H1 (cell line): ENCODE results near the gene ADD1. TPM values are rescaled to one million over a fixed set of nuclear protein-coding genes. Genes with fewer than 3 reads are reported as not detected.

Source experiments
- CTCF ChIA-PET: fragments of 300-600 bp; sonication (Branson Sonifier 250); formaldehyde crosslinking; loops from one replicate; lab custom pipeline; 2021; ENCODE audit not compliant: partially characterized antibody; lab: Charles Lee
- POLR2A ChIA-PET: fragments of 300-600 bp; sonication (Branson Sonifier 250); formaldehyde crosslinking; loops from one replicate; lab custom pipeline; 2021; ENCODE audit warnings: inconsistent platforms; ENCODE audit not compliant: partially characterized antibody; lab: Charles Lee
- DNase-seq, 2 experiments: peaks; one replicate each; pipeline versions ENCODE4 v3.0.0 to v3.0.0-alpha.2; 2010 to 2022; ENCODE audit warnings: low spot score in 2 of 2, low read depth in 1 of 2, mixed read lengths in 1 of 2
- FAIRE-seq: peaks from 2 replicates; lab custom pipeline; 2011; peaks lifted over from hg19 to GRCh38; lab: Jason Lieb, UNC
- H2AFZ ChIP-seq: 2 replicates; pipeline ENCODE4 v1.8.1; 2012; ENCODE audit warnings: low read length, inconsistent platforms
- H2AK5ac ChIP-seq: 2 replicates; pipeline ENCODE4 v1.6.1; 2013; ENCODE audit warnings: low read depth, low read length
- H2BK120ac ChIP-seq: replicated peaks from 2 replicates; pipeline ENCODE3; 2013; ENCODE audit warnings: low read depth, low read length, inconsistent platforms
- H2BK12ac ChIP-seq: 2 replicates; pipeline ENCODE4 v1.6.1; 2013; ENCODE audit warnings: low read depth, low read length
- H2BK15ac ChIP-seq: 2 replicates; pipeline ENCODE4 v1.6.1; 2013; ENCODE audit warnings: low read length
- H2BK20ac ChIP-seq: 2 replicates; pipeline ENCODE4 v1.6.1; 2013; ENCODE audit warnings: low read length
- H2BK5ac ChIP-seq: 2 replicates; pipeline ENCODE4 v1.6.1; 2013; ENCODE audit warnings: low read depth, low read length
- H3K14ac ChIP-seq: 2 replicates; pipeline ENCODE4 v1.6.1; 2013; ENCODE audit warnings: inconsistent platforms; ENCODE audit not compliant: insufficient read length
- H3K18ac ChIP-seq: 2 replicates; pipeline ENCODE4 v1.6.1; 2013; ENCODE audit warnings: low read length; ENCODE audit errors: extremely low read depth
- H3K23ac ChIP-seq: 2 replicates; pipeline ENCODE4 v1.6.1; 2013; ENCODE audit warnings: inconsistent platforms; ENCODE audit not compliant: insufficient read length
- H3K23me2 ChIP-seq: 2 replicates; pipeline ENCODE4 v1.6.1; 2013; ENCODE audit warnings: low read depth, low read length
- H3K27ac ChIP-seq: 2 replicates; pipeline ENCODE4 v1.6.1; 2011; ENCODE audit warnings: low read depth, low read length, inconsistent platforms
- H3K27me3 ChIP-seq, 4 experiments: replicated peaks in 1 of 4; 1 replicate in 1 of 4; 2 replicates in 3 of 4; pipeline versions ENCODE4 v1.6.1 to v1.8.1; 2011 to 2013; ENCODE audit warnings: low read length in 3 of 4, mild to moderate bottlenecking in 3 of 4, inconsistent platforms in 2 of 4, mixed read lengths in 2 of 4, moderate library complexity in 1 of 4; ENCODE audit not compliant: control insufficient read depth in 3 of 4, insufficient read depth in 3 of 4; ENCODE audit errors: extremely low read depth in 1 of 4
- H3K36me3 ChIP-seq, 4 experiments: 2 replicates each; pipeline versions ENCODE4 v1.6.1 to v1.8.1; 2011 to 2013; ENCODE audit warnings: mild to moderate bottlenecking in 4 of 4, low read length in 3 of 4, moderate library complexity in 2 of 4, control low read depth in 1 of 4, inconsistent platforms in 1 of 4; ENCODE audit not compliant: insufficient read depth in 4 of 4, control insufficient read depth in 2 of 4
- H3K4ac ChIP-seq: replicated peaks from 2 replicates; pipeline ENCODE3; 2013; ENCODE audit warnings: low read length, low read depth, mixed read lengths, inconsistent platforms; ENCODE audit not compliant: insufficient read length
- H3K4me1 ChIP-seq, 4 experiments: replicated peaks in 1 of 4; 1 replicate in 1 of 4; 2 replicates in 3 of 4; pipeline versions ENCODE4 v1.6.1 to v1.8.1; 2011 to 2013; ENCODE audit warnings: low read length in 3 of 4, inconsistent platforms in 2 of 4, mixed read lengths in 1 of 4; ENCODE audit not compliant: insufficient read depth in 4 of 4, control insufficient read depth in 3 of 4
- H3K4me2 ChIP-seq, 2 experiments: 2 replicates each; pipeline versions ENCODE4 v1.6.1 to v1.8.1; 2011 to 2013; ENCODE audit warnings: low read depth in 2 of 2, low read length in 2 of 2, control low read depth in 1 of 2, inconsistent platforms in 1 of 2, mild to moderate bottlenecking in 1 of 2; ENCODE audit not compliant: insufficient read depth in 1 of 2
- H3K4me3 ChIP-seq, 4 experiments: fragments of 200-600, 300-600 bp in 1 of 4; sonication (generic), shearing (Covaris generic), sonication (Bioruptor Twin) in 1 of 4; 2 replicates each; pipeline versions ENCODE4 v1.5.1 to v1.8.1; 2011 to 2016; ENCODE audit warnings: low read length in 4 of 4, low read depth in 3 of 4, control low read depth in 2 of 4, inconsistent platforms in 2 of 4, mild to moderate bottlenecking in 2 of 4, mixed read lengths in 1 of 4, moderate library complexity in 1 of 4; ENCODE audit not compliant: insufficient read depth in 2 of 4; ENCODE audit errors: extremely low read depth in 1 of 4
- H3K56ac ChIP-seq: replicated peaks from 2 replicates; pipeline ENCODE3; 2013; ENCODE audit warnings: low read depth, mild to moderate bottlenecking, mixed read lengths, low read length, inconsistent platforms; ENCODE audit not compliant: insufficient read length
- H3K79me1 ChIP-seq: 2 replicates; pipeline ENCODE4 v1.6.1; 2013; ENCODE audit warnings: low read depth, low read length, control low read depth
- H3K79me2 ChIP-seq, 2 experiments: 2 replicates each; pipeline versions ENCODE4 v1.6.1 to v1.8.1; 2012 to 2013; ENCODE audit warnings: low read length in 2 of 2, mild to moderate bottlenecking in 2 of 2, inconsistent platforms in 1 of 2; ENCODE audit not compliant: insufficient read depth in 2 of 2, control insufficient read depth in 1 of 2
- H3K9ac ChIP-seq, 4 experiments: replicated peaks in 1 of 4; 1 replicate in 1 of 4; 2 replicates in 3 of 4; pipeline versions ENCODE4 v1.6.1 to v1.8.1; 2011 to 2013; ENCODE audit warnings: low read depth in 3 of 4, low read length in 3 of 4, control low read depth in 2 of 4, mild to moderate bottlenecking in 2 of 4, moderate library complexity in 2 of 4, inconsistent platforms in 1 of 4; ENCODE audit errors: extremely low read depth in 1 of 4
- H3K9me3 ChIP-seq, 2 experiments: 2 replicates each; pipeline versions ENCODE4 v1.6.1 to v1.8.1; 2012 to 2013; ENCODE audit warnings: mild to moderate bottlenecking in 2 of 2, moderate library complexity in 2 of 2, control low read depth in 1 of 2, inconsistent platforms in 1 of 2, low read depth in 1 of 2, low read length in 1 of 2, mixed read lengths in 1 of 2; ENCODE audit not compliant: insufficient read depth in 2 of 2
- H4K20me1 ChIP-seq, 2 experiments: replicated peaks in 1 of 2; 2 replicates each; pipeline versions ENCODE3 to v1.8.1; 2011 to 2013; ENCODE audit warnings: inconsistent platforms in 2 of 2, low read length in 2 of 2, mild to moderate bottlenecking in 1 of 2; ENCODE audit not compliant: insufficient read depth in 2 of 2, control insufficient read depth in 1 of 2
- H4K5ac ChIP-seq: 2 replicates; pipeline ENCODE4 v1.6.1; 2013; ENCODE audit warnings: low read length, low read depth, mixed read lengths, inconsistent platforms; ENCODE audit not compliant: insufficient read length
- H4K8ac ChIP-seq: 2 replicates; pipeline ENCODE4 v1.8.0; 2013; ENCODE audit warnings: mild to moderate bottlenecking, moderate library complexity, low read length, inconsistent platforms; ENCODE audit not compliant: insufficient read depth; ENCODE audit errors: extremely low read depth
- H4K91ac ChIP-seq: replicated peaks from 2 replicates; pipeline ENCODE3; 2013; ENCODE audit warnings: low read length, mixed read lengths, inconsistent platforms; ENCODE audit not compliant: insufficient read length
- CREB1 ChIP-seq: IDR thresholded peaks from 2 replicates; pipeline ENCODE4 v1.6.1; 2012; ENCODE audit warnings: inconsistent platforms
- CTCF ChIP-seq, 3 experiments: IDR thresholded peaks; 1 replicate in 2 of 3; 2 replicates in 1 of 3; pipeline versions ENCODE4 v1.5.1 to v1.6.1; 2011; ENCODE audit warnings: low read length in 3 of 3, mild to moderate bottlenecking in 3 of 3, inconsistent platforms in 2 of 3, low read depth in 1 of 3, moderate library complexity in 1 of 3; ENCODE audit not compliant: insufficient read depth in 1 of 3; ENCODE audit errors: control extremely low read depth in 1 of 3
- EP300 ChIP-seq, 2 experiments: IDR thresholded peaks; 1 replicate in 1 of 2; 2 replicates in 1 of 2; pipeline ENCODE4 v1.6.1; 2011 to 2012; ENCODE audit warnings: low read depth in 2 of 2, low read length in 2 of 2, mild to moderate bottlenecking in 2 of 2, borderline replicate concordance in 1 of 2, inconsistent platforms in 1 of 2, moderate library complexity in 1 of 2
- EZH2 ChIP-seq: fragments of 200-600 bp; sonication (generic); IDR thresholded peaks from 2 replicates; pipeline ENCODE4 v1.7.1; 2012; ENCODE audit warnings: low read depth, mild to moderate bottlenecking, moderate library complexity, low read length, inconsistent platforms; ENCODE audit not compliant: severe bottlenecking
- GTF2F1 ChIP-seq: IDR thresholded peaks from 2 replicates; pipeline ENCODE4 v1.6.1; 2012; ENCODE audit warnings: low read depth, low read length, improper control_type of control experiment, borderline replicate concordance
- RBBP5 ChIP-seq: IDR thresholded peaks from 2 replicates; pipeline ENCODE4 v1.7.1; 2012; ENCODE audit warnings: low read depth, mild to moderate bottlenecking, inconsistent platforms, low read length, moderate library complexity, borderline replicate concordance
- RFX5 ChIP-seq: IDR thresholded peaks from 2 replicates; pipeline ENCODE4 v1.6.1; 2011; ENCODE audit warnings: low read depth, low read length, improper control_type of control experiment, borderline replicate concordance
- SIN3A ChIP-seq, 2 experiments: IDR thresholded peaks in 1 of 2; conservative IDR thresholded peaks in 1 of 2; 2 replicates each; pipeline ENCODE4 v1.6.1; 2011 to 2012; ENCODE audit warnings: low read length in 2 of 2, improper control_type of control experiment in 1 of 2, low read depth in 1 of 2, mild to moderate bottlenecking in 1 of 2
- TBP ChIP-seq: IDR thresholded peaks from 2 replicates; pipeline ENCODE4 v1.6.1; 2011; ENCODE audit warnings: low read depth, low read length, improper control_type of control experiment
- YY1 ChIP-seq: IDR thresholded peaks from 2 replicates; pipeline ENCODE4 v1.6.1; 2011; ENCODE audit warnings: low read depth, mild to moderate bottlenecking, low read length
- WGBS, 2 experiments: shearing (Covaris generic) in 1 of 2; methylation state at CpG; one replicate each; pipeline versions ENCODE4 v1.1.6 to v1.1.7; 2013 to 2015; ENCODE audit warnings: low lambda C conversion rate in 2 of 2, mixed read lengths in 2 of 2, inconsistent platforms in 1 of 2, low coverage in 1 of 2, missing lambda C conversion rate in 1 of 2; ENCODE audit not compliant: insufficient replicate concordance in 2 of 2, insufficient coverage in 1 of 2, insufficient read length in 1 of 2; ENCODE audit errors: extremely low coverage in 1 of 2, missing lambda C conversion rate in 1 of 2; 5-methylcytosine and 5-hydroxymethylcytosine counted together
- polyA plus RNA-seq, 7 experiments: library from polyadenylated mRNA; depleted of rRNA in 3 of 7; stranded (reverse) in 5 of 7; unstranded in 2 of 7; fragments of >200 nt in 5 of 7; fragments of 200-250 nt in 2 of 7; gene quantifications; 1 replicate in 5 of 7; 2 replicates in 1 of 7; 4 replicates in 1 of 7; pipeline versions ENCODE4 v1.2.1 to v1.2.3, GENCODE V29; 2011 to 2013; ENCODE audit warnings: missing spikeins in 2 of 7, mixed read lengths in 2 of 7
- total RNA-seq: library from RNA; stranded (reverse); fragmentation: NEBNext Ultra II Directional; extraction: Animal tissue kit (Norgen Biotek cat#: 25700); gene quantifications from 2 replicates; pipeline ENCODE4 v1.2.1, GENCODE V29; 2021

ADD1 gene
- total and polyA plus RNA-seq, 2 of the 8 experiments (the other 6 are each of a cell fraction or from before 2014, with no cell fraction given), result 113 to 143 TPM

- Histone ChIP-seq H3K27ac (no peak overlapping the region), H3K18ac (no peak overlapping the region), H3K4me2 (no peak overlapping the region), H4K91ac (no peak overlapping the region), H4K20me1 (peaks cover 0 to 6% of the 10 kb centered on the region in 2 experiments), H2BK20ac (no peak overlapping the region), H3K27me3 (no peaks in the 10 kb centered on the region), H2BK12ac (no peak overlapping the region), H2BK15ac (no peak overlapping the region), H2AFZ (no peak overlapping the region), H4K5ac (no peak overlapping the region), H3K79me2 (no peaks in the 10 kb centered on the region; a peak in 2 of 4 replicates), H3K23ac (no peak overlapping the region), H2AK5ac (no peak overlapping the region), H3K56ac (no peak overlapping the region), H2BK120ac (no peak overlapping the region), H3K79me1 (peaks cover 2% of the 10 kb centered on the region), H3K36me3 (peaks cover 4 to 33% (median 16%) of the 10 kb centered on the region in 4 experiments), H3K9me3 (peaks cover 0 to 8% of the 10 kb centered on the region in 2 experiments; a peak in 1 of 4 replicates), H3K14ac (no peak overlapping the region), H3K4ac (no peak overlapping the region), H3K4me3 (no peak overlapping the region), H3K4me1 (peaks cover 3 to 14% (median 8%) of the 10 kb centered on the region in 4 experiments; a peak in 6 of 7 replicates), H3K23me2 (no peaks in the 10 kb centered on the region), H4K8ac (no peak overlapping the region), H3K9ac (no peak overlapping the region), H2BK5ac (no peak overlapping the region)
- POLR2A ChIA-PET, result interaction anchor here (0.7 to 5.7 kb wide), 4 partner anchors 12 to 36 kb away, joined by 3 to 45 read pairs (median 7); no protein-coding TSS in a partner anchor
- CTCF ChIA-PET, result interaction anchor here (0.6 to 3.7 kb wide), 3 partner anchors 12 to 140 kb away, joined by 3 to 13 read pairs (median 4); no protein-coding TSS in a partner anchor
- no peak for DNase-seq
- no peak for FAIRE-seq
- WGBS, 2 experiments, result 94% methylated on average over 5 of the region's 5 CpGs; no CpG with 5 or more reads in 1 of the 2 experiments
- no peak for TF ChIP-seq CTCF (IDR thresholded peaks at IDR 0.05; ENCODE audit: control extremely low read depth in 1 of 3, insufficient read depth in 1 of 3, low read depth in 1 of 3, low read length in 3 of 3)
- no peak for TF ChIP-seq SIN3A (conservative IDR thresholded peaks at IDR 0.05 in 1 of 2, IDR thresholded peaks at IDR 0.05 in 1 of 2; ENCODE audit: low read depth in 1 of 2, low read length in 2 of 2)
- no peak for TF ChIP-seq YY1
- no peak for TF ChIP-seq RFX5
- TF ChIP-seq TBP, result no peak
- no peak for TF ChIP-seq RBBP5
- TF ChIP-seq EZH2, result no peak
- TF ChIP-seq EP300 (IDR thresholded peaks at IDR 0.05; ENCODE audit: borderline replicate concordance in 1 of 2, low read depth in 2 of 2, low read length in 2 of 2), result no peak
- TF ChIP-seq GTF2F1, result no peak
- no peak for TF ChIP-seq CREB1
Observed at GRCh38 chr4:2925496-2925895, 81.9 kb downstream of the ADD1 start.
